Ishikawa (cell line): ENCODE data around the gene MICOS13.

ENCODE experiments used
- CEBPB ChIP-seq: IDR thresholded peaks from 2 replicates; pipeline ENCODE4 v1.6.1; 2012
- CREB1 ChIP-seq: IDR thresholded peaks from 2 replicates; pipeline ENCODE4 v1.6.1; 2012; ENCODE audit warnings: low read depth
- EGR1 ChIP-seq: IDR thresholded peaks from 2 replicates; pipeline ENCODE4 v1.6.1; 2012
- FOXM1 ChIP-seq: IDR thresholded peaks from 2 replicates; pipeline ENCODE4 v1.6.1; 2012; ENCODE audit warnings: low read depth, borderline replicate concordance
- TAF1 ChIP-seq: IDR thresholded peaks from 2 replicates; pipeline ENCODE4 v1.6.1; 2012; ENCODE audit warnings: low read depth, mild to moderate bottlenecking
- TCF12 ChIP-seq: IDR thresholded peaks from 2 replicates; pipeline ENCODE4 v1.6.1; 2012; ENCODE audit warnings: low read depth
- YY1 ChIP-seq: IDR thresholded peaks from 2 replicates; pipeline ENCODE4 v1.6.1; 2012; ENCODE audit warnings: low read depth
- ZBTB7A ChIP-seq: IDR thresholded peaks from 2 replicates; pipeline ENCODE4 v1.6.1; 2012; ENCODE audit warnings: low read depth
- TF ChIP-seq, protein P1 (sequence below): IDR thresholded peaks from 2 replicates; pipeline ENCODE4 v1.6.1; 2012; ENCODE audit warnings: low read depth, mild to moderate bottlenecking

DNA sequence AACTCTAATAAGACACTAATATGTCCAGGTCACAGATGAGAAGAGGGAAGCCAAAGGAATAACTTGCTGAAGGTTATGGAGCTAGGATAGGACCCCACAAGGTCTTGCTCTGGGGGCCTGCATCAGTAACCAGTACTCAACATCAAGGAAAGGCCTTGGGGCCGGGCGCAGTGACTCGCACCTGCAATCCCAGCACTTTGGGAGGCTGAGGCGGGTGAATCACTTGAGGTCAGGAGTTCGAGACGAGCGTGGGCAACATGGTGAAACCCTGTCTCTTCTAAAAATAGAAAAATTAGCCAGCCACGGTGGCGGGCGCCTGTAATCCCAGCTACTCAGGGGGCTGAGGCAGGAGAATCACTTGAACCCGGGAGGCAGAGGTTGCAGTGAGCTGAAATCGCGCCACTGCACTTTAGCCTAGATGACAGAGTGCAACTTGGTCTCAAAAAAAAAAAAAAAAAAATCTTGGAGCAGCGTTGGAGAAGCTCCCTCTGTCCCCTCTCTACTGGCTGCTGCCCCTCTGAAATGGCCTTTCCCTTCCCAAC lies 37.8 kb upstream of the MICOS13 start:
- TF ChIP-seq CREB1: no peak
- no peak for TF ChIP-seq TAF1
- TF ChIP-seq TCF12: no peak
- no peak for TF ChIP-seq ZBTB7A
- TF ChIP-seq, protein P1, sequence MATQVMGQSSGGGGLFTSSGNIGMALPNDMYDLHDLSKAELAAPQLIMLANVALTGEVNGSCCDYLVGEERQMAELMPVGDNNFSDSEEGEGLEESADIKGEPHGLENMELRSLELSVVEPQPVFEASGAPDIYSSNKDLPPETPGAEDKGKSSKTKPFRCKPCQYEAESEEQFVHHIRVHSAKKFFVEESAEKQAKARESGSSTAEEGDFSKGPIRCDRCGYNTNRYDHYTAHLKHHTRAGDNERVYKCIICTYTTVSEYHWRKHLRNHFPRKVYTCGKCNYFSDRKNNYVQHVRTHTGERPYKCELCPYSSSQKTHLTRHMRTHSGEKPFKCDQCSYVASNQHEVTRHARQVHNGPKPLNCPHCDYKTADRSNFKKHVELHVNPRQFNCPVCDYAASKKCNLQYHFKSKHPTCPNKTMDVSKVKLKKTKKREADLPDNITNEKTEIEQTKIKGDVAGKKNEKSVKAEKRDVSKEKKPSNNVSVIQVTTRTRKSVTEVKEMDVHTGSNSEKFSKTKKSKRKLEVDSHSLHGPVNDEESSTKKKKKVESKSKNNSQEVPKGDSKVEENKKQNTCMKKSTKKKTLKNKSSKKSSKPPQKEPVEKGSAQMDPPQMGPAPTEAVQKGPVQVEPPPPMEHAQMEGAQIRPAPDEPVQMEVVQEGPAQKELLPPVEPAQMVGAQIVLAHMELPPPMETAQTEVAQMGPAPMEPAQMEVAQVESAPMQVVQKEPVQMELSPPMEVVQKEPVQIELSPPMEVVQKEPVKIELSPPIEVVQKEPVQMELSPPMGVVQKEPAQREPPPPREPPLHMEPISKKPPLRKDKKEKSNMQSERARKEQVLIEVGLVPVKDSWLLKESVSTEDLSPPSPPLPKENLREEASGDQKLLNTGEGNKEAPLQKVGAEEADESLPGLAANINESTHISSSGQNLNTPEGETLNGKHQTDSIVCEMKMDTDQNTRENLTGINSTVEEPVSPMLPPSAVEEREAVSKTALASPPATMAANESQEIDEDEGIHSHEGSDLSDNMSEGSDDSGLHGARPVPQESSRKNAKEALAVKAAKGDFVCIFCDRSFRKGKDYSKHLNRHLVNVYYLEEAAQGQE: no peak
- TF ChIP-seq FOXM1: no peak
- no peak for TF ChIP-seq YY1
- TF ChIP-seq CEBPB: no peak
- no peak for TF ChIP-seq EGR1
